HG02759 (cell line): ENCODE data around the gene FSTL4.

ENCODE experiments used
- ATAC-seq: cut with Tn5 transposase; IDR thresholded peaks from one replicate; pipeline ENCODE4 v1.9.1; 2021; ENCODE audit warnings: mild to moderate bottlenecking, moderate library complexity; ENCODE audit not compliant: unreplicated experiment

FSTL4 gene

DNA sequence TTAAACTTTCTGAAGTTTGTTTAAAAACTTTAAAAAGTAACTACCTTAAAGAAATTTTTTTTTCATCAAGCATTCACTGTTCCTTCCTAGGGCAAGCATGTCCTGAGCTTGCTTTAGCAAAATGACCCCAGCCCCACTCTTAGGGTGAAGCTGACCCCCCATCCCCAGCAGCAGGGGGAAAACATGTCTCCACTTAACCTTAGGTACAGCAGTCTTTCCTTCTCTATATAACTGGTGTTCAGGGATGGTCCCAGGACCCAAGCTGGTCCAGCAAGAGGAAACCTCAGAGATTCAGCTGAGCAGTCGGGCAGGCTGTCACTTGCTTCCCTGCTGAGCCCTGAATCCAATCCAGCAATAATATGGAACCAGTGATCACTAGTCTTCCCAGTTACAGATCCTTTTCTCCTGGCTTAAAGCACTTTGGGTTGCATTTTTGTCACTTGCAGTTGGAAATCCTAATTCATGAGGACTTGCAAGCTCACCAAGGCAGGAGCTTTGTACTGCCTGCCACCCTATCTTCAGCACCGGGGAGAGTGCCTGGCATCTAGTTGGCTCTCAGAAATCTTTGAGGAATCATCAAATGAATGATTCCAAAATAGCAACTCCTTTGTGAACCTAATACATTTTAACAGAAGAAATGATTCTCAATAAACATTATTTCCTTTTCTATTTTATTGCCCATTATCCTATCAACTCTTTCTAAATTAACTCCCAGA is 91.2 kb downstream of the FSTL4 start:
- ATAC-seq = no peak

DNA sequence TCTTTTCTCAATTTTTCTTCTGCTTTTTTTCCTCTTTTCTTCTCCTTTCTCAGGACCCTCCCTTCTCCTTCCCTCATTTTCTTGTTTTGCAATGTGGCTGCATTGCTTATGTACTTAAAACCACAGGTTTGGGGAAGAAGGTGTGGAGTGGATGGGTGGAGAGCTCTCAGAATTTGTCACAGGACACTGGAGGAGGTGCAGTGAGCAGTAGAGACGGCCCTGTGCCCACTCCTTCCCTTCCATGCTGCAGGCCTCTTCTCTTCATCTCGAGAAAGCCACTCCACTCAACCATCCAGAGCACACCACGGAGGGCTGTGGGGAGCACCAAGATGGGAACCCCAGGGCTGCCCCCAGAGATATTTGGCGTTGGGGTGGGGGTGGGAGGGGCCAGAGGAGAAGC is 92.3 kb downstream of the FSTL4 start:
- ATAC-seq = no peak

DNA sequence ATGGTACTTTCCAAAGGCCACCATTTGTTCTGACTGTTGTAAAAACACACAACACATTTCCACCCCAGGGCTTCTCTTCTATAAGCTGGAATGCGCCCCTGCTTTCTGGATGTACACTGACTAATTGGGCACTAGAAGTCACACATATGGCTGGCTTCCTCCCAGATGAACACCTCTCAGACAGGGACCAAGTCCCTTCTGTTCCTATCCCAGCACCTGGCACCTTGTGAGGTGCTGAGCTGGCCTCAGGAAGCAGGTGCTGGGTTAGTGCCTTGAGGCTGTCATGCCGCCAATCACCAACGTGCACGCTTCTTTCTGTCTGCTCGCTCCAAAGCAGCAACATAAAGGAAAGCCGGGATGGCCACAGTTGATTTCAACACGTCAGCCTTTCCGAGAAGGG is 93.2 kb downstream of the FSTL4 start:
- no peak for ATAC-seq

DNA sequence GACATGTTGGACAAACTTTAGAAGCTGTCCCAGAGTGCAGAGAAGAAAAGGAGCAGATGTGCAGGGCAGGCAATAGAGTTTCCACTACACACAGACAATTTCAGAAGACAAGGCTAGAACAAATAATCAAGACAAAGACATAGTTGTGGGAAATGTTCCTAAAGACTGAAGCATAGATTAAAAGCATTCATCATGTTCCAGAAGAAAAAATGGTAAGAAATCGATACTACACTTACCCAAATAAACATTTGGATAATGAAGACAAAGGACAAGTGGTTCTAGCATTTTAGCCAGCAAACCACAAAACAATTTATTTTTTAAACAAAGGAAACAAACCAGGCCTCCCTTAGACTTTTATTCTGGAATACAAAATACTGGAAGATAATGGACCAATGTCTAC is 97.9 kb downstream of the FSTL4 start:
- ATAC-seq = no peak

DNA sequence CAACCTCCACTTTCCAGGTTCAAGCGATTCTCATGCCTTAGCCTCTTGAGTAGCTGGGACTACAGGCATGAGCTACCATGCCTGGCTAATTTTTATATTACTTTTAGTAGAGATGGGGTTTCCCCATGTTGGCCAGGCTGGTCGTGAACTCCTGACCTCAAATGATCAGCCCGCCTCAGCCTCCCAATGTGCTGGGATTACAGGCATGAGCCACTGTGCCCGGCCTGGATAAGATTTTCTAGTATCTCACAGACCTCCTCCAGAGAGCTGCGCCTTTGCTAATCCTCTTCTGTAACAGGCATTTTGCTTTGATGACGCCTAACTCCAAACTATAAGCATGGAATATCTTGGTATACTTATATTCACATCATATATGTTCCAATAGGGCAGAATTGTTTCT is 99.4 kb downstream of the FSTL4 start:
- ATAC-seq = no peak

DNA sequence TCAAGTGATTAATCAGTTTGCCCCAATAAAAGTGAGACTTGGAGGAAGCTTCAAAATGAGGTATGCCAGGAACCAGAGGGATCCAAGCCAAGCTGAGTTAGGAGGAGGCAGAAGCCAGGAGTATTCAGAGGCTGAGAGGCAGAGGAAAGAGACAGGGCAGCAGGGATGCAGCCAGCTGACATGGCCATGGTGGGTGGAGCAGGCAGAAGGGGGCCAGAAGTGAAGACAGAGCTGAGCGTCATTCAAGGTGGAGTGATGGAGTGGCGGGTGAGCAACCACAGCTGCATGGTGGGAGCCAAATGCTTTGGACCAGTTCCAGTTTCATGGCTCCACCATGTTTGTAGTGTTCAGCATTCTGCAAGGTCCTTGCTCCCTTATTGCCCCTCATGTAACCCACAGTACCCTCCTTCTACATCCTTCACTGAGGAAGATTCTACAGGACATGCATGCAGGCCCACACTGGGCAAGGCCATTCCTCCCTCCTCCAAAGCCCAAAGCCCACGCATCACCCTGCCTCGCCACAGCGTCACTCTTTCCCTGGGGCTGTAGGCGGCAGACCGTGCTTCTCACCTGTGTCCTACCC is 100.6 kb downstream of the FSTL4 start:
- no peak for ATAC-seq

DNA sequence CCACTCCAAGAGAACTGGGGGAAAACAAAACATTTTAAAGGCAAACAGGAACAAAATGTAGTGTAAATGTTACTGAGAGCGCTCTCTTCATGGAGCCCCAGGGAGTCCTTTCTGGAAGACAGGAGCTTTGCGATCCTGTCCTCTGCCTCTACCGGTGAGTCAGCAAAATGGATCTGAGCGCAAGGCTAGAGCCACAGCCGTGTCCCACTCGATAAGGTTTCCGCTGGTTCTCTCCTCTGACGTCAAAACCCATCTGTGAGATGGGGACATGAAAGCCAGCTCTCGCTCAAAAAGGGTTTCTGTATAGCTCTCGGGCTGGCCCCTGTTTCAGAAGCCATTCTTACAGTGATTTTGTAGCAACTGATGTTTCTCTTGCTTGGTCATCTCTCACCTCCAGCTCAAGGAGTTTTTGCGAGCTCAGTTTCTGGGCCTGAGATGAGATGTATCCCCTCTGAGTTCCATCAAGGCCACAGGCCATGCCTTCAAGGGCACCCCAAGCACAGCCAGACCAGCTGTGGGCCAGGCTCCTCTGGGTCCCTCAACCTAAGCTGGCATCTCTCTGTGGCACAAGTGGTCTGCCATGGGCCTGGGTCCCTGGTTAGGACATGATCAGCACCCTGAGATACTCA is 101.6 kb downstream of the FSTL4 start:
- no peak for ATAC-seq

DNA sequence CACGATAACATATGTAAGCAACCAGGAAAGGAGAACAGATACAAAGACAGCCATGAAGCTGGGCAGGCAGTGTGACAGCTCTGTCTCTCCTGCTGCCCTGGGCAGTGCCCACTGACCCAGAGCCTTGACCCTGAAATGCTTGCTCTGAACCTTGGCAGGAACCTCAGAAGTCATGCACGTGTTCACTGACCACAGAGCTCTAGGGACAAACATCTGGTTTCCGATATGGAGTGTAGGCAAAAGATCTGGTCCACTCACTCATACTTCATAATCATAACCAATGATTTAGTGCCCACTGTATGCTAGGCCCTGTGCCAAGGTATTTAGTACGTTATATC is 102.6 kb downstream of the FSTL4 start:
- no peak for ATAC-seq

DNA sequence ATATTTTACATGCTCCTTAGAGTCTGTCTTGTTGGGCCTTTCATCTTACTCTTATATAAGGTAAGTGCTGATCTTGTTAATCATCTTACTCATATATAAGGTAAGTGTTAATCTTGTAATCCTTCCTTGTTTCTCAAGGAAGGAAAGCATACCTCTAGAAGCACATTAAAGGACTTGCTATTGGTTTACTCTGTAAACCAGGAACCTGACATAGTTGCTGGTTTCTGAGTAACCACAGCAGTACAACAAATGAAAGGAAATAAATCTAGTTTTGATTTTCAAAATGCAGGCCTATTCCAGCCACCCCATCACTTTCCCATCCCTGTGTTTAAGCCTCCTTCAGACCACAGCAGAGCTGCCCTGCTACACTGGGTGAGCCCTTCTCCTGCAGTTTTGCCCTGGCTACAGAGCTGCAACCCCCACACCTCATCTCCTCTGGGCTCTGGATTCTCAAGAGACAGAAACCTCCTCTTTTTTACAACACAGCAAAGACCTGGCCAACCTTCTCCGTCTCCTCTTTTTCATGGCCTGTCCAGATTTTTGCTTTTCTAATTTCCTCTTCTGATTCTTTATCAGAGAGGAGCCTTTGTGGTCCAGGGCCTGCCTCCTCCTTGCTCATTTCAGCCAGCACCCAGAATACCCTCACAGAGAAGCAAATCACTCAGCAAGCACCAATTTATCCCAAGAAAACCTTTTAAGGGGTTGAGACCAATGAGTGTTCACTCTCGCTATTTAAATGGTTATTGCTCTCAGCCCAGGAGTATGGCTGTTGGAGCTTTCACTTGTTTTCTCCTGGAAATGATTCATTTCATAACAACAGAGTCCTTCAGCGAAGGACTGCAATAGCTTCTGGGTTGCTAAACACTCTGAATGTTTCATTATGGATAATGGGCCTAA is 103.2 kb downstream of the FSTL4 start:
- ATAC-seq = no peak

DNA sequence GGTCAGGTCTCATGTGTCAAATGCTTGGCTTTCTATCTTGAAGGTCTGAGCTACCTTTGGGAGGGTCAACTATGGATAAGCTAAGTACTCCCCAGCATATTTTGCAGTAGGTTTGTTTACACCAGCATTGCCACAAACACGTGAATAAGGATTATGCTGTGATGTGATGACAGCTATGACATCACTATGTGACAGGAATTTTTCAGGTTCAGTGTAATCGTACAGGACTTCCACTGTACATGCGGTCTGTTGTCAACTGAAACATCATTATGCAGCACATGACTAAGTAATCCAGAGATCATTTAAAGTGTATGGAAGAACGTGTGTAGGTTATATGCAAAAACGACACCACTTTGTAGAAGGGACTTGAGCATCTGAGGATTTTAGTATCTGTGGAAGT is 104.0 kb downstream of the FSTL4 start:
- ATAC-seq = no peak

DNA sequence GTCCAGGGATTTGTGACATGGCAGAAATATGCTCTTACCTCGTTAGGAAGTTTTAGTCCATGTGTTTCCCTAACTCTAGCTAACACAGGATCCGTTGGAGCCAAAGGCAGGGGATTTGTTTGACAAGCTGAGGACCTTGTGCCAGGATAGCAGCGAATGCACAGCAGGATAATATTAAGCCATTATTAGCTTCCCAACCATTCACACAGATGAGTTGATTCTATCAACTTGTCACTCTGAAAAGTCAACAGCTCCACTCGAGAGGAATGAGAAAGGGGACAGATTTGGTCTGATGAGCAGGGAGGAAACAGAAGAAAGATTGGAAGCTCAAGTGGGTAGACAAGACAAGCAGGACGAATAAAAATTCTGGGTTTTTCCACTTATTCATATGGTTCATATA is 106.2 kb downstream of the FSTL4 start:
- ATAC-seq = no peak

DNA sequence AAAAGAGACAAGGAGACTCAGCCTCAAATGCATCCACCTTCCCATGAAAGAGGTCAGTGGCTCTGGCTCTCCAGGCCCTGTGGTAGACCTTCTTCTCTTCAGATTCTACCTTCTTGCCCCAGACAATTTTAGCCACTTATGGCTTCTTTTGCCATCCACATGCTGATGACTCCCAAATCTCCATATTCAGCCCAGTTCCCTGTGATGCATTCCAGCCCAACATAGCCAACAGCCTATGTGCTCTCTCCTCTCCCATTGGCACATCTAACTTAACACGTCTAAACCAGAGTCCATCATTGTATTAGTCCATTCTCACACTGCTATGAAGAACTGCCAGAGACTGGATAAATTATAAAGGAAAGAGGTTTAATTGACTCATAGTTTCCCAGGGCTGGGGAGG is 108.8 kb downstream of the FSTL4 start:
- no peak for ATAC-seq

DNA sequence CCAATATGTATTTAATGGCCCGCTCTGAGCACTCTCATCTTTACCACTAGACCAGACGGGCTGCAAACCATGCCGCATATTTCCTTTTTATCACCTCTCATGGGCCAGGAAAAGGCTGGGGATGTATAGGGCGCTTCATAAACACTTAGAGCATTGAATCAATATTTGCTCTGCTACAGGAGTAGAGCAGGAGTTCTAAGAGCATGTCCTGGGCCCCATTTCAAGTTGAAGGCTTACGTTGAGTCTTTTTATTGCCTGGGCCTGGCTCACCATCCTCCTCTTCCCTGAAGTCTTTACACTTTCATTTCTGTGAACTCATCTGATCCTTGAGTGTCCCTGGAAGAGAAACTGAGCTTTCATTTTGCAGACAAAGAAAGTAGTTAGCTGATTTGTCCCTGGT is 112.4 kb downstream of the FSTL4 start:
- ATAC-seq = no peak

DNA sequence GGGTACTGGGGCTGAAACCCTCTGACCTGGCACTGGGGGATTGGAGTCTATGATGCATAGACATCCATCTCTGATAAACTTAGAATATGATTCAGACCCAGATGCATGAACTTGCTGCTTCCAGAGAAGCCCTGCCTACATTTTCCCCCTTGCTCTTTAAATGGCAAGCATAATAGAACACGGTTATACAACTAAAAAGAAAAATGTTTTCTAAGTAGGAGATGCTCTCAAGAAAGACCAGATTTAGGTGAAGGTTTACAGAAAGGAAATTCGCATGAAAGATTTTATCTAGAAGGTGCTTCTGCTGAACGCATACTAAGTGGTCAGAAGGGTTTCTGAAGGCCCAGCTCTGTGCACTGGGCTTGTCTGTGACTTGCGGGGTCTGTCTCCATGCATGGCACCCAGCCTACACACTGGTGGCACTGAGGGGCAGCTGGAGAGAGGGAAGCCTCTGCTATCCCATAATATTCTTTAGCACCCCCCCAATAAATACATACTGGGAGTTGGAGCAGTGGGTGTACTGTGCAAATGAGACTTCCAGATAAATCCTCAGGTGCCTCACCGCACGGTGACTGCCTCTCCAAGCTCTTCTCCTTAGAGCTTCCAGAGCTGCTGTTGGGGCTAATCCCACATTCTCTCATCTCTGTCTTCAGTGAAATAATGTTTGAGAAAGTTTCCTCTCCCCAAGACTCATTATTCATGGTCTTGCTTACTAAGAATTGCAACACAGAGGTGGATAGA is 114.6 kb downstream of the FSTL4 start:
- no peak for ATAC-seq

DNA sequence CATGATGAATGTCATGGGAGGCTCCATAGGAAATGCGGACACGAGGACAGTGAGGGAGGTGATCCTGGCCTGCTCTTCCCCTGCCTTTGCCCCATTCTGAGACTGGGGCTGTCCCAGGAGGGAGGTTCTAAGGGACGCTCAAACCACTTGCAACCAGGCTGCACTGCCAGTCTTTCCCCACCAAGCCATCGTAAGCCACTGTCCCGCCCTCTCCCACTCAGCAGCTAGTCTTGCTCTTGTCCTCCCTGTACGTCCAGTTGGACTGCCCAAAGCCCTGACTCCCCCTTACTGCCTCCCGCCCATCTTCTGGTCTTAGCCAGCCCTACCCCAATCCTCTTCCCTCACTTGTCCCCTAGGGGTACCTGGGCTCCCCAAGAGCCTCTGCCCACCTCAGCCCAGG is 115.7 kb downstream of the FSTL4 start:
- no peak for ATAC-seq

DNA sequence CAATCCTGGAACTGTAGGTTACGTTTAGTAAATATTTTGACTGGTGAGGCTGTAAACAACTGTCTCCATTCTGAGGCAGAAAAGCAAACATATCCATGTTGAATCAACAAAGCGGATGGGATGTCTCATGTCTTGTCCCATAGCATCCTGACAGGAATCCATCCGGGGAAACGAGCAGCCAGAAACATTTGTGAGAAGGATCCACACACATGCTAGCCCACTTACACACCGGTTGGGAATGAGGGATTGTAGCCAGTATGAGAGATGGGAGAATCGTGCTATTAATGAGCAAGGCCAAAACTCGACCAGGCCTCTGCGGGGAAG is 117.5 kb downstream of the FSTL4 start:
- ATAC-seq = no peak

DNA sequence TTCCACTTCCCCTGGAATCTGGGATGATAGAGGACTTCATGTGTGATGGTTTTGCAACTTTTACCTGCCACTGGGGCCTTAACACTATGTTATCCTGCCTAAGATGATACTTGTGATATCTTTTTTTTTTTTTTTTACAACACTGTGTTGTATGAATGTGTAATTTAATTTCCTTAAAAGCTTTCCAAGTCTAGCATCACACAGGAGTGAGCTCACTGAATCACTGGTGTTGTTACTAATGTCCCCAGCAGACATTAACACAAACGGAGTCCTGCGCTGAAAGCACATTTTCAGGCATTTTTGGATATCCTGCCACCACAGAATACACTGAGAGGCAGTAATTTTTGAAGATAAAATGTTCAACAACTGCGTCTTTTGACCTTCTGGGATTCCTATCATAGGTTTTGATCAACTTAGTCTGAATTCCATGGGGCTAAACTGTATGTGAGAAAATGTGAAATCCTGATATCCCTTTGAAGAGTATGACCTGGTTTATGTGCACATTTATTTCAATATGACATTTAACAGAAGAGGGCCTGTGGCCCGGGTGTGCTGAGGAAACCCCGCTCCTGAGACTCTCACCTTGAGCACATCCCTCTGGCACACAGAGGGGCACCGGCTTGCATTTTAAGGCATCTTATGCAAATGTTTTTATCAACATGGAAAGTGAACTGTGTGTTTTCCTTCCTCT is 118.0 kb downstream of the FSTL4 start:
- no peak for ATAC-seq

DNA sequence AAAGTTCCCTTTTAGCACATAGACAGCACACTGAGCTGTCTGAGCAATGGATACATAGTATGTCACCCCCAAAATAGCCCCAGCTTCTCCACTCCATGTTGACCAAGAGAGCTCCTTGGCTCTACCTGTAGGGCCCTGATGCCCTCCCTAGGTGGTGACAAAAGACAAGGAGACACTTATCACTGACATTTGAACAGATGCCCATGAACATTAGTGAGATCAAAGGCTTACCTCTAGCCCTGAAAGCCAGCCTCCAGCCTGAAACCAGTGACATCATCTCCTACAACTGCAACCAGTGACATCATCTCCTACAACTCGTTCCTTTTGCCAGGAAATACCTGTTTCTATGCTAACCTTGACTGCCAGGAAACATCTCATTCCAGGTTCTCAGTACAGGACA is 122.7 kb downstream of the FSTL4 start:
- ATAC-seq = no peak

DNA sequence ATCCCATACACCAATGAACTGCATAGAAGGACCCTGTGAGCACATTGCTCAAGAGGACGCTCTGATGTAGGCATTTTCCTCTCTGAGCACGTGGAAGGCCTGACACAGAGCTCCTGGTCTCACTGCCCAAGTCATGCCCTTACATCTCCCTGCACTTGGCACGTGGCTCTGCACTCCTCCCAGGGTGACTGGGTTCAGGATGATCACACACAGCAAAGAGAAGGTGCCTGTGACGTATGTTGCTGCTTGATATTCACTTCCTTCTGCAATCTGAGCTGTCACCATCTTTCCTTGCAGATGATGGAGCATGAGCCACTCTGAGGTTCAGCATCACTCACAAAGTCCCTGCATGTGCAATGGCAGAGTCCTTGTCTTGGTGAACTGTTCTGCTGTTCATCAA is 125.2 kb downstream of the FSTL4 start:
- no peak for ATAC-seq

DNA sequence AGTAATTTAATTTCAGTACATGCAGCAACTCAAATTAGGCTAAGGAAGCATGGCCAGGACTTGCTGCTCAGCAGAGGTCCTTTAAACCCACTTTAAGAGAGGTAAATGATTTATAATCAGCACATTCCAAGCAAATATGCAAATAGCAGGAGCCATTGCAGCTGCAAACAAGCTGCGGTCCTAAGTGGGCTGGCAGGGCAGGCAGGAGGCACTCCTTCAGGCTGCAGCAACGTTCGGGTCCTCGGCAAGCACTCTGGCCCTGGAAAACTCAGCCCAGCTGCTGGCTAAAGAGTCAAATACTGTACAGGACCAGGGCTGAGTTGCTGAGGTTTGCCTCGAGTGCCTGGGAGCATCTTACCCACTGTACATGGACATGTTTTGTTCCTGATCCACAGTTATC is 126.9 kb downstream of the FSTL4 start:
- ATAC-seq = no peak
